GM21360 (cell line): ENCODE measurements around the gene ACSM4.
"Not testable (repeated sequence)": the region's sequence is repeated elsewhere in the genome, so short reads cannot be mapped to it uniquely, and the experiment has no call there.

Experiments used
- ATAC-seq: cut with Tn5 transposase; IDR thresholded peaks from one replicate; pipeline ENCODE4 v1.9.1; 2021; ENCODE audit warnings: mild to moderate bottlenecking, moderate library complexity; ENCODE audit not compliant: unreplicated experiment

The ACSM4 gene

GRCh38 chr12:7337790-7338189, 33.9 kb downstream of the ACSM4 start:
- ATAC-seq = not testable (repeated sequence)

GRCh38 chr12:7339675-7340074, 35.8 kb downstream of the ACSM4 start:
- ATAC-seq = no peak

GRCh38 chr12:7344833-7345606, 41.1 kb downstream of the ACSM4 start:
- no peak for ATAC-seq

GRCh38 chr12:7346551-7347225, 42.8 kb downstream of the ACSM4 start:
- ATAC-seq = no peak

- ATAC-seq = no peak
Observed at GRCh38 chr12:7349418-7349817, 45.5 kb downstream of the ACSM4 start.

GRCh38 chr12:7351177-7351576, 47.3 kb downstream of the ACSM4 start:
- no peak for ATAC-seq

GRCh38 chr12:7352661-7353060, 48.8 kb downstream of the ACSM4 start:
- ATAC-seq = no peak

GRCh38 chr12:7354529-7354928, 50.7 kb downstream of the ACSM4 start:
- ATAC-seq = no peak

- no peak for ATAC-seq
Observed at GRCh38 chr12:7361265-7361664, 57.4 kb downstream of the ACSM4 start.

- no peak for ATAC-seq
Observed at GRCh38 chr12:7362734-7363133, 58.9 kb downstream of the ACSM4 start.

- no peak for ATAC-seq
Observed at GRCh38 chr12:7369274-7369729, 65.4 kb downstream of the ACSM4 start.

- no peak for ATAC-seq
Observed at GRCh38 chr12:7373226-7373625, 69.4 kb downstream of the ACSM4 start.

GRCh38 chr12:7374423-7375144, 70.7 kb downstream of the ACSM4 start:
- ATAC-seq = no peak

GRCh38 chr12:7375145-7375543, 71.3 kb downstream of the ACSM4 start:
- no peak for ATAC-seq

- ATAC-seq = no peak
Observed at GRCh38 chr12:7376196-7376595, 72.3 kb downstream of the ACSM4 start.
